Hepatocyte (in vitro differentiated cells): ENCODE measurements around the gene ISL2.

ENCODE experiments used
- CTCF ChIP-seq: fragments of 200-600 bp; sonication (generic); IDR thresholded peaks from 2 replicates; pipeline ENCODE4 v1.5.1; 2016; ENCODE audit warnings: antibody characterized with exemption, mild to moderate bottlenecking; ENCODE audit not compliant: poor library complexity
- EZH2 ChIP-seq: fragments of 200-600 bp; sonication (generic); IDR thresholded peaks from 2 replicates; pipeline ENCODE4 v1.6.1; 2016; ENCODE audit warnings: antibody characterized with exemption, mild to moderate bottlenecking, borderline replicate concordance

DNA sequence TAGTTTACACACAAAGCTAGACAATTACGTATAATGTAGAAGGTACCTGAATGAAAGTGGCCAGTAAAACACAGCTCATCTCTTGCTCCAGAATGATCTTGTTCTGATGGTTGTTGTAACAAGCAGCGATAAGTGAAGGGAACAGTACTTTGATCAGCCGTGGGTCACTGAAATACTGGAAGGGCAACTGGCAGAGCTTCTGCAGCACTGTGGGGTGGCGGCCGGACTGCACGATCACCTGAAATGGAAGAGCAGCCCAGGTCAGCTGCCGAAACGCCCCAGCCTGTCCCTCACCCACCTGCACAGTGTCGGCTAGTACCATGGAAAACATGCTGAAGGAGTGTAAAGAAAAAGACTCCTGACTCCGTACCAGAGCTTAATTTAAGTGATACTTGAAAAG lies 17.3 kb downstream of the ISL2 start:
- TF ChIP-seq CTCF (no peak), EZH2 (no peak)
